NCI-H146 (cell line): Measurements from ENCODE around the gene PRKG1.
"Not testable (repeated sequence)": the region's sequence is repeated elsewhere in the genome, so short reads cannot be mapped to it uniquely, and the experiment has no call there.

Experiments
- DNase-seq: peaks from one replicate; lab custom pipeline; 2025; lab: John Stamatoyannopoulos, UW

Gene PRKG1

DNA sequence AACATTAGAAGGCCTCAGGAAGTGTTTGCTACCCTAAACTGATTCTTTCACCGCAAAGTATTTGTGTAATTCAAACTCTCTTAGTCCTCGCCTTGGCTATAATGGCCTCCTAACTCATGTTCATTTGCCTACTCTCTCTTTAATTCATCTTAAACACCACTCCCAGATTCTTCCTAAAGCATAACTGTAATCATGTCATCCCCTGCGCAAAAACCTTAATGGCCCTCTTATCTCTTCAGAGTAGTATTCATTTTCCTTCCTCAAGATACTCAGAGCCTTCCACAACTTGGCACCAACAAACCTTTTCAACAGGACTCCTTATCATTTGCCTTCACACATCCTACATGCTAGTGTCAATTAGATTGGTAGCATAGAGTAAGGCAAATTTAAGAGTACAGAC lies 582.2 kb downstream of the PRKG1 start:
- no peak for DNase-seq

- DNase-seq, result no peak
Measured at GRCh38 chr10:51658000-51658399, 583.7 kb downstream of the PRKG1 start.

GRCh38 chr10:51659344-51659743 lies 585.1 kb downstream of the PRKG1 start:
- DNase-seq, result no peak

DNA sequence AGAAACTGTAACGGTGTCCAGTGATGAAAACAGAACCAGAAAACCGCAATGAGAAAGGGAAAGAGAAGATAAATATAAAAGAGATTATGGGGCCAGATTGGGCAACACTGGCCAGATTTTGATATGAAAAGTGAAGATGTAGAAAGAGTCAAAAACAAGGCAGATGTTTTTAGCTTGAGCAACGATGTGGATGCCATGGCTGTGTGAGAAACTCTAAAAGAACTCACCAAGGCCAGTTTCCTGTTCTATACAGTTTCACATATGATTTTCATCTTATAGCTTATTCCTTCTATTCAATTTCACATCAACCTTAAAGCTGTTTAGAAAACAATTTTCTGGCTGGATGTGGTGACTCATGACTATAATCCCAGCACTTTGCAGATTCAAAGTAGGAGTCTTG lies 588.8 kb downstream of the PRKG1 start:
- DNase-seq, result no peak

- DNase-seq, result no peak
Measured at GRCh38 chr10:51666456-51666855, 592.2 kb downstream of the PRKG1 start.

- DNase-seq, result no peak
Measured at GRCh38 chr10:51667678-51668335, 593.5 kb downstream of the PRKG1 start.

DNA sequence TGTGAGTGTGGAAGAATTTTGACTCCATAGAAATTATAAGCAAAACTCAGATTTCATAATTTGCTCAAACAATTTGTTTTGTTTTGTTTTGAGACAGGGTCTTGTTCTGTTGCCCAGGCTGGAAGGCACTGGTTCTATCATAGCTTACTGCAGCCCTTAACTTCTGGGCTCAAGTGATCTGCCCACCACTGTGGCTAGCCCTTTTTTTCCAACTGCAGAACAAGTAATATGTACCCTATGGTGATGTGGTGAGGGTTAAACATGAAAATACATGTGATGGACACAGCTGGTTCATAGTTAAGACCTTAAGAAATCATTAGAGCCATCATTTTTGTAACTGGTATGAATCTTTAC lies 594.0 kb downstream of the PRKG1 start:
- no peak for DNase-seq

- DNase-seq, result no peak
Measured at GRCh38 chr10:51669041-51669440, 594.8 kb downstream of the PRKG1 start.

GRCh38 chr10:51672039-51672535 lies 597.8 kb downstream of the PRKG1 start:
- DNase-seq, result no peak

DNA sequence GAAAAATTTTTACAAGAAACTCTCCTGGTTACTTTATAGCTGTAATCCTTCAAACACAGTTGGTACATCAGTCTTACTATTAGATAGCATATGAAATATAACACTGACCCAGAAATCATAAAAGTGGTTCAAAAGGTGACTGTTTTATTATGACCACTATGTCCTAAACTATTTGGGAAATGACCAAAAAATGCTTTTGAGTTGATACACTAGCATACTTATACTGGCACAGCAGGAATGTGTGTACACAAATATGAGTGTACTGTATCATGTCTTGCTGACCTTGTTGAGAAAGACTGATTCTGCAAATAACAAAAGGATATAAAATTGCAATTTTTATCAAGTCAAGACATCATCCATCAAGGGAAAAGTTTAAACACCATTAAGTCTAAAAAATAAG lies 600.8 kb downstream of the PRKG1 start:
- DNase-seq, result no peak

- no peak for DNase-seq
Measured at GRCh38 chr10:51679841-51680240, 605.6 kb downstream of the PRKG1 start.

DNA sequence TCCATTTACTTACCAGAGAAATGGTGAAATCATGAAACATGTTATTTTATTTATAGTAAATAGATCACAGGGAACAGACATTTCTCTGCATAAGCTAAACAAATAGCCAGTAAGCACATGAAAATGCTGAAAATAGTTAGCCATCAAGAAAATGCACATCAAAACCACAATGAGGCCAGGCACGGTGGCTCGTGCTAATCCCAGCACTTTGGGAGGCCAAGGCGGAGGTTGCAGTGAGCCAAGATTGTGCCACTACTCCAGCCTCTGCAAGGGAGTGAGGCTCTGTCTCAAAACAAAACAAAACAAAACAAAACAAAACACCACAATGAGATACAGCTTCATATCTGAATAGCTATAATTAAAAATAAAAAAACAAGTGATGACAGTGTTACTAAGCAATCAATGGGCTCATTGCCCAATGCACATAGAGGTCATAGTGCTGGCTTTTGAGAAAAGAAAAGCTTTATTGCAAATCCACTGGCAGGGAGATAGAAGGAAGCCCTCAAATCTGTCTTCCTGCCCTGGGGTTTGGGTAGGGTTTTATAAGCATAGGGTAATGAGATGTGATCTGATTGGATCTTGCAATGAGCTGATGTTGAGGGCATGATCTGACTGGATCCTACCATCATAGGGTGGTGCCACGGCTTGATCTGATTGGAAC lies 608.9 kb downstream of the PRKG1 start:
- no peak for DNase-seq

DNA sequence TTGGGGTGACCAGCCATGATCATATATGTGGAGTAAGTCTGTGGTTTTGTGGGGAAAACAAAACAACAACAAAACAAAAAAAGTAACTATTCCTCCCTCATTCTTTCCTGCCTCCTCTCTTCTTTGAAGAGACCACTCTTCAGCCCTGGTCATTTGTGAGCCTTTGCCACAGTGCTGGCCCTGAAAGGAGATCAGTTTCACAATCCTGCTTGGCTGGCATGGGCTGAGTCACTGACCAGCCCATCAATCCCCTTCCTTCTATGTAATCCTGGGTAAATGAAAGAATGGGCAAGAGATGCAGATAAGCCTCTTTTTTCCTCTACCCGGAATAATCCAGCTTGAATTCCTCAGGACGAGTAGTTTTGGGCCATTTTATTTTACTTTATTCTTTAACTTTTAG lies 611.5 kb downstream of the PRKG1 start:
- no peak for DNase-seq

GRCh38 chr10:51687296-51687695 lies 613.0 kb downstream of the PRKG1 start:
- no peak for DNase-seq

GRCh38 chr10:51688826-51689225 lies 614.5 kb downstream of the PRKG1 start:
- not testable (repeated sequence) for DNase-seq

DNA sequence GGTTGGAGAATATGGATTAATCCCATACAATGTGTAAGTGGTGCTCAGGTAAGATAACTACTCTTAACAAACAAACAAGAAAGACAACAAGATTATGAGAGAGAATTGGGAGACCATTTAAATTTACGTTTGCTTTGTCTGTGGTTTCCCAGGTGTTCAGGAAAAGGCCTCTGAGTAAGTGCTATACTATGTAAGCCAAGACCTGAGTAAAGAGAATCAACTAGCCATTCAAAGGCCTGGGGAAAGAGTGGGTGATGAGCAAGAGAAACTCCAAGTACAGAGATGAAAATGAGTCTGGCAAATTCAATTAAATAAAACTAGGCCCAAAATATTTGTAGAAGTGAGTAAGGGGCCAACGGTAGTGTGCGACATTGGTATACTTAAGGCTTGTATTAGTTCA lies 615.2 kb downstream of the PRKG1 start:
- no peak for DNase-seq

- no peak for DNase-seq
Measured at GRCh38 chr10:51691135-51691534, 616.8 kb downstream of the PRKG1 start.

GRCh38 chr10:51694086-51694768 lies 619.9 kb downstream of the PRKG1 start:
- DNase-seq, result no peak

DNA sequence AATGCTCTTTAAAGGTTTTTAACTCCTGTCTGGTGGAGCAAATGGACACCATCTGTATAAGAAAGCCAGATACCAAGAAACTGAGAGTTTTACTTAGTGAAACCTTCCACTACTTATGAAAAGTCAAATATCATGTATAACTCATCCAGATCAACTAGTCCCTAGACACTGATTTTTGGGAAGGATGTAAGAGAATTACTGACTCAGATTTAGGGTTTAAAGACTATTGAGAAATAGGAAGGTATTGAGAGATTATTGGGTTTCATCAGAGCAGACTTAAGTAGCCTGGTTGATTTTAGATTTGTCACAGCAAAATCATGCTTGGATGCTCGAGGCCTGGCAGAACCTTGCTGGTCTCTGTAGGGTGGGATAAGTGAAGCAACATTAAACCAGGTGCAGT lies 622.0 kb downstream of the PRKG1 start:
- DNase-seq, result no peak

DNA sequence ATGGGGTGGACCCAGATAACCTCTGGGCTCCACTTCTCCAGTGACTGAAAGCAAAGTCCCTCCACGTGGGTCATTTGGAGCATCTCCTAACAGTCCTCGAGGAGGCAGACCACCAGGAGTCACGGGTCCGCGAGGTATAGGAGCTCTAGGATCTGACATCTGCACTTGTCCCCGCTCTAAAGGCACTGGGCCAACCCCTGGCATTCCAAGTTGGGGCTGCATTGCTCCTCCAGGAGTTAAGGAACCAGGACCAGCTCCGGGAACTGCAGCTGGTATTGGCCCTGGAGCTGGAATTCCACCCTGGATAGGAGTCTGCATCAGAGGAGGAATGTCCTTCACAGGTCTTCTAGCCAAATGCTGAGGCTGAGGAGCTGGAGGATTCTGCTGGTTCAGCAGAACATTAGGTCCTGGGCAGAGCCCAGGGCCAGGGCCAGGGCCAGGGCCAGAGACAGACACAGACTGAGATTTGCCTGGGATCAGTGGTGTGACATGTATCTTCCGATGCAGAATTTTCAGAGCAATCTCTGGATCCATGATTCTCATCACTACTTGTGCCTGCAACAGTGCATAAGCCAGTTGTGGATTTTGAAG lies 624.3 kb downstream of the PRKG1 start:
- DNase-seq, result peak; percentile 1

- DNase-seq, result peak; percentile 79
Measured at GRCh38 chr10:51699145-51699474, 624.8 kb downstream of the PRKG1 start.

DNA sequence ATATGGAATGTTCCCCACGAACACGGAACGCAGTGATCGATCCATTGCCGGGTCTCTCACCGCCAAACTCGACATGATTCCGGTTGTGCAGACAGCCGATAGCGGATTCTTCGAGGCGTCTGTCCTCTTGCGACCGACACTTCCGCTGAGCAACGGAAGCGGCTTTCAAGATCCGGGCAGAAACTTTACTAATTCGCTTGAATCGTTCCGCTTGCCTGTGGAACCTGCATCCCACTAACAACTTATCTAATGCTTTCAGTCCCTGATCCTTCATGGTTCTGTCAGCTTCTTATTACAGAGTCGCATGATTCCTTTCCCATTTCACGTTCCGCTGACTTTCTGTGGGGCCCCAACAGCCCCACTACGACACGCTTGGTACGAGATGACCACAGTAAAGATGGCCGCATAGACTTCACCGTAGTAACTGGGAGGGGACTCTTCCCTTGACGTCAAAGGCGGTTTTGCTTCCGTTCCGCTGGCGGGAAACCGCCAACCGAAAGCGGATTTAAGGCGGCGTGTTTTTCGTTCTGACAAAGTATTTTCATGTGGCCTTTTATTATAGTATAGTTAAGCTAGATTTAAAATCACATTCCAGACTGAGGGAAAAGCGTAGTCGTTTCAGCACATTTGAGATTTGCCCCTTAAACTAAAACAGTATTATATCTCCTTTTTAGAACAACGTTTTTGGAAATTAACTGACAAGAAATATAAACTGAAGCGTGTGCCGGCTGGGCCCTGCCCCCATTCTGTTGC lies 625.4 kb downstream of the PRKG1 start, which contains the start of gene CSTF2T:
Gene CSTF2T, minus strand, starts transcription at position 121 of the 753 bp plus-strand sequence. Its CDS starts 46 bp downstream, at position 75.
- peak; percentile 93 for DNase-seq
